ENCODE data around the gene RPL28.
"Not testable (repeated sequence)": the region's sequence is repeated elsewhere in the genome, so short reads cannot be mapped to it uniquely, and the experiment has no call there.

RPL28 gene

DNA sequence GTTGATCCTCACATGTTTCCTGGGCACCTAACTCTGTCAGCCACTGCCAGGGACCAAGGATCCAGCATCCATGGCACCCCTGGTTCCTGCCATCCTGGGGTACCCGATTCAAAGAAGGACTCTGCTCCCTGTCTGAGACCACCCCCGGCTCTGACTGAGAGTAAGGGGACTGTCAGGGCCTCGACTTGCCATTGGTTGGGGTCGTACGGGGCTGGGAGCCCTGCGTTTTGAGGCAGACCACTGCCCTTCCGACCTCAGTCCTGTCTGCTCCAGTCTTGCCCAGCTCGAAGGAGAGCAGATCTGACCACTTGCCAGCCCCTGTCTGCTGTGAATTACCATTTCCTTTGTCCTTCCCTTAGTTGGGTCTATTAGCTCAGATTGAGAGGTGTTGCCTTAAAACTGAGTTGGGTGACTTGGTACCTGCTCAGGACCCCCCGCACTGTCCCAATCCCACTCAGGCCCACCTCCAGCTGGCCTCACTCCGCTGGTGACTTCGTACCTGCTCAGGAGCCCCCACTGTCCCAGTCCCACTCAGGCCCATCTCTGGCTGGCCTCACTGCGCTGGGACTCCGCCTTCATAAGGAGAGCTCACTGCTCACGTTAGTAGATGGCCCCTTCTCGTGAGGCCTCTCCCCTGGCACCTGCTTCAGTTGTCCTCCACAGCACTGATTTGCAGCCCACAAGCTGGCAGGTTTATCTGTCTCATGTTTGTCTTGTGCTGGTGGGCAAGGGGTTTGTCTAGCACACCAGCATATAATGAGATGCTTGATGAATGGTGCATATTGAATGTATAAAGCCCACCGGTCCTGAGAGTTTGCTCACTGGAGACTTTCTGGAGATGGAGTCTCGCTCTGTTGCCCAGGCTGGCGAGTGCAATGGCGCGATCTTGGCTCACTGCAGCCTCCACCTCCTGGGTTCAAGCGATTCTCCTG, 3.9 kb downstream of the RPL28 start:
- FAIRE-seq: no peak

DNA sequence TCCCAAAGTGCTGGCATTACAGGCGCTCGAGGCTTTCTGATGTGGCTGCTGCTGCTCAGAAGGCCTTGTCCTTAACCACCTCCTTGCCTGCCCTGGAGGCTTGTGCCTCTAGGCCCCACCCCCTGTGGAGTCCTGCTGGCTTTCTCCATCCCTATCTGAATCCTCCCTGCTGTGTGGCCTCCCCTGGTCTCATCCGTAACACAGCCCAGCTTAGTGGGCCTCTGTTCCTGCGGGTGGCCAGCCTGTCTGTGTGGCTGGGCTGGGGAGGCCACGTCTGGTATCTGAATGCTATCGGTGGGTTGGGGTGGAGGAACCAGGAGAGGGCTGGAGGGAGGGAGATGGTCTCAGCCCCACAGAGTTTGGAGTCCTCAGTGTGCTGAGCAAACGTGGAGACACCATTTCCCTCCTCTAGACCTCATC, 4.7 kb downstream of the RPL28 start:
- DNase-seq (ENCODE audit: insufficient read length, low spot score) (no peak), FAIRE-seq (no peak)

More for the DNA sequence above, 3.9 kb downstream of the RPL28 start:
- DNase-seq (ENCODE audit: insufficient read length, low spot score): no peak

DNA sequence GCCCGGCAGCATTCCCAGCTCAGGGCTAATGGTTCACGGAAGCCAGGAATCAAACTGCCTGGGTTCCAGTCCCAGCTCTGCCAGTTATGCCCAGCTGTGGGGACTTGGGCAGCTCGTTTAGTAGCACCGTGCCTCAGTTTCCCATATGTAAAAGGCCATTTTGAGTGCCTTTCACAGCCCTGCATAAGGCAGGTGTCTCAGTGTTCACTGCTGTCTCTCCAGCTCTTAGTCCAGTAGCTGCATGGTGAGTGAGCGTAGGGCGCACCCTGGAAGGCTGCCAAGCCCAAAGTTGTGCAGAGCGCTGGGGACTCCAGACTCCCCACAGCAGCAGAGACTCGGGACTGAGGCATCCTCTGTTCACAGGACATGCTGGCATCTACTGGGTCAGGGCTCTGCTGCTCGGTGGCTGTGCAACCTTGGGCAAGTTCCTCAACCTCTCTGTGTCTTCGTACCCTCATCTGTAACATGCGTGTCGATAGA, 5.5 kb downstream of the RPL28 start:
- DNase-seq (ENCODE audit: insufficient read length, low spot score): no peak
- no peak for FAIRE-seq

DNA sequence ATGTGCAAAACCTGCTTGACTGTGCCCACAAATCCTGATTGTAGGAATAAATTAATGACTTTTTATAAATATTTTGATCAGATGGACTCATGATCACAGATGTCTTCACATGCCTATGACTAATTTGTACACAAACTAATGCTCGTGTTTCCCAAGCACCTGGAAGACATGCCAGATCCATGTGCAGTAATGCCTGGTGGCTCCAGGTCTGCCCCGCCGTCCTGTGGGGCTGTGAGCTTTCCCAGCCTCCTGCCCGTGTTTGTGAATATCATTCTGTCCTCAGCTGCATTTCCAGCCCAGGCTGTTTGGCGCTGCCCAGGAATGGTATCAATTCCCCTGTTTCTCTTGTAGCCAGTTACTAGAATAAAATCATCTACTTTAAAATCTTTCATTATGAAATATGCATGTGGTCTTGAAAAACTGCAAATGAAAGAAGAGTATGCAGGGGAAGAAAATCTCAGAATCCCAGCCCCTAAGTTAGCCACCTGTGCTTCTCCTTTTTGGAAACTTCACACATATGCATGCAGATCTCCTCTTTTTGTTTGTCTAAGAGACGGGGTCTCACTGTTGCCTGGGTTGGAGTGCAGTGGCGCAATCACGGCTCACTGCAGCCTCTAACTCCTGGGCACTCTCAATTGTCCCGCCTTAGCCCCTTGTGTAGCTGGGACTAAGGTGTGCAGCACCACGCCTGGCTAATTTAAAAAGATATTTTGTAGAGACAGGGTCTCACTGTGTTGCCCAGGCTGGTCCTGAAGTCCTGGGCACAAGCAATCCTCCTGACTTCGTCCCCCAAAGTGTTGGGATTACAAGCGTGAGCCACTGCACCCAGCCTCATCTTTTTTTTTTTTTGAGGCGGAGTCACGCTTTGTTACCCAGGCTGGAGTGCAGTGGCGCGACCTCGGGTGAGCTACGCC, 6.2 kb downstream of the RPL28 start:
- FAIRE-seq (no peak), DNase-seq (ENCODE audit: insufficient read length, low spot score) (no peak)

DNA sequence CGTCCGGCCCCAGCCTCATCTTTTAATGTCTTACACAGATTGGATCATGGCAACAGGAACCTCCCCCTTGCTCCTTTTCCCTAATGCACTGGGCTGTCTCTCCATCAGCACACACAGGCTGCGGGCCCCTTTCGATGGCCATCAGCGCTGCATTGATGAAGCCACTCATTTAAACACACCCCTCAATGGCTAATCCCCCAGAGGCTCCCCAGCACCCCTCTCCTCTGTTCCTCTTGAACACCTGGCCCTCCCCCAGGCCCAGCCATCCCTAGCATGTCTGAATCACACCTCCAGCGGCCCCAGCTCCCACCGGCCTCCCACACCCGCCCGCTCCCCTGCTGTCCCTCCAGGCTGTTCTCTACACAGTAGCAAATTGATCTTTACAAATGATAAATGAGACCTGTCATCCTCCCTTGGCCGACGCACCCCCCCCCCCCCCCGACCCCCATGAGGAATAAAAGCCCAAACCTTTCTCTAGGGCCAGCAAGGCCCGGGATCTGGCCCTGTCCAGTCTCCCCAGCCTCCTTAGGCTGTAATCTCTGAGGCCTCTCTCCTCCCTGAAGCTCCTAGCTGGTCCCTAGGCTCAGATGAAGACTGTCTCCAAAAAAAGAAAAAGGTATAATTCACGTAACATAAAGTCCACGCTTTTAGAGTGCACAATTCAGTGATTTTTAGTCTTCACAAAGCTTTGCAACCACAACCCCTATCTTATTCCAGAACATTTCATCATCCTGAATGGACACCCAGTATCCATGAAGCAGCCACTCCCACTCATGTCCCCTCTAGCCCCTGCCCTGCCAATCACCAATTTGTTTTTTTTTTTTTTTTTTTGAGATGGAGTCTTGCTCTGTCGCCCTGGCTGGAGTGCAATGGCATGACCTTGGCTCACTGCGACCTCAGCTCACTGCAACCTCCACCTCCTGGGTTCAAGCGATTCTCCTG, 7.4 kb downstream of the RPL28 start:
- FAIRE-seq (no peak), DNase-seq (ENCODE audit: insufficient read length, low spot score) (no peak)

DNA sequence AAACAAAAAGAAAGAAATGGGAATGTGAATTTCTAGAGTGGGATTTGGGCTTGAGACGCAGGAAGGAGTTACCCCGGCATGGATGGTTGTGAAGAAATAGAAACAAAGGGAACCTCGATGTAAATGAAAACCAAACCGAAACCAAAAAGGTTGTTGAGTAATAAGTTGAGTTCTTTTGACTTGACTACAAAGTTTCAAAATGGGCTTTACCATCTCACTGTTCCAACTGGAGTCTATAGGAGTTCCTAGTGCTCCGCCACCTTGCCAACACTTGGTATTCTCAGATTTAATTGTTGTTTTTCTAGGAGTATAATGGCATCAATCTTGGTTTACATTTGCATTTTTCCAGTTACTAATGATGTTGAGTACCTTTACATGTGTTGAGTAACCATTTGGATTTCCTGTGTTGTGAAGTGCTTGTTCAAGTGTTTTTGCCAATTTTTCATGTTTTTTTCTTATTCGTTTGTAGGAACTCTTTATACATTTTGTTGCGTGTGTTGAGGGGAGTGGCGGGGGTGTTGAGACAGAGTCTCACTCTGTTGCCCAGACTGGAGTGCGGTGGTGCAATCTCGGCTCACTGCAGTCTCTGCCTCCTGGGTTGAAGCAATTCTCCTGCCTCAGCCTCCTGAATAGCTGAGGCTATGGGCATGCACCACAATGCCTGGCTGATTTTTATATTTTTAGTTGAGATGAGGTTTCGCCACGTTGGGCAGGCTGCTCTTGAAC, 12.6 kb downstream of the RPL28 start:
- no peak for DNase-seq (ENCODE audit: insufficient read length, low spot score)
- peak; percentile 61 for FAIRE-seq

DNA sequence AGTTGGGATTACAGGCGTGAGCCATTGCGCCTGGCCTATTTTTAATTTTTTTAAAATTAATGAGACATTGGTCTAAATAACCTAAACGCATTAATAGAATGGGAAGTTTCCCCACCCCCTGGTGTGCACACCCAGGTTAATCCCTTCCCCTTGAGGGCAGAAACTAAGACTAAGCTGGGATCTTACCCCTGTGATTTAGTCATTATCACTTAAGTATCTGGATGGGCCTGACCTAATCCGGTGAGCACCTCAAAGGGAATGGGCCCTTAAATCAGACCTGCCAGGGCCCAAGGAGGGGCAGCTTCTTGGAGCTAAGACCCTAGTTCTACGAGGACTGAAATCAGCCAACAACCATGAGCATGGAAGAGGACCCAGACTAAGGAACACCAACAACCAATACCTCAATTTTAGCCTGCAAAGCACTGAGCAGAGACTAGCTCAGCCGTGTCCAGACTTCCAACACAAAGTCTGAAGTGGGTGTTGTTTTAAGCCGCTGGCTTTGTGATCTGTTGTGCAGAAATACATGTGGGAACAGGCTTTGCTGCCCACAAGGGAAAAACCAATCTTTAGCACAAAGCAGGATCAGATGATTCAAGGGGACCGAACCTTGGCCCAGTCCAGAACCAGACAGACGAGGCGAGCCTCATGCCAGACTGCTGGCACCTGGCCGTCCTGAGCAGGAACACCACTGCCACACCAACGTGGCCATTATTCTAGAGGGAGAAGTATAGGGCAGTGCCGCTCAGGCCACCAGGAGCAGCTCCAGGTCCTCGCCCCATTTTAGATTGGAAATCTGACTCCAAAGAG, 14.8 kb downstream of the RPL28 start:
- DNase-seq (ENCODE audit: insufficient read length, low spot score) (no peak), FAIRE-seq (no peak)

DNA sequence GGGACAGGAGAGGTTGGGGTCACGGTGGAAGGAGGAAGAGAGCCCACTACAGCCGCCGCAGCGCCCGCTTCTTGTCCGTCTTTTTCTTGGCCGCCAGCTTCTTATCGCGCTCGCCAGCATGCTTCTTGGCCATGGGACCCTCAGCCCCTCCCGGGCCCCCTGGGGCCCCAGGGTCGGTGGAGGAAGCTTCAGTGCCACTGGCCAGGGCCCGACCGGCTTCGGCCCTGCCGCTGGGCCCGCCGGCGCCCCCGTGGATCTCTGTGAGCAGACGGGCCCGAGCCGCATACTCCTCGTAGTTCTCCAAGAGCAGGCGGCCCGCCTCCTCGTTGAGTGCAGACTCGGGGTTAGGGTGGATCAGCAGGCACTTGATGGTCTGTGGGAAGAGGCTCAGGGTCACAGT, 15.7 kb downstream of the RPL28 start:
- DNase-seq (ENCODE audit: insufficient read length, low spot score); FAIRE-seq: not testable (repeated sequence)

DNA sequence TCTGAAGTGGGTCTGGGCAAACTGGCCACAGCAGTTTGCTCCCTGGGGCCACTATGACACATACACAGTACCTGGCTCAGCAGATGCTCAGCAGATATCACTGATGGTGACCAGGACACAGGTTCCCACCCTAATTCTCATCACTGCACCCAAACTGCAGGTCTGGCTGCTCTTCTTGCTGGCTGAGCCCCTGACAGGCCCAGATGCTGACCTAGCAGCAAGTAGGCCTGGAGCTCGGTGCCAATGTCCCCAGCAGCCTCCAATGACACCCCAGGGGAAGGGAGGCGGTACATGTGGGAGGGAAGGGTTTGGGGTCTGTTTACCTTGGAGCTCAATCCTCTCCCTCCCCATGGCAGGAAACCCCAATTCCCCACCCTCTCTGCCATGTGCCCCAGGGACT, 16.8 kb downstream of the RPL28 start:
- no peak for FAIRE-seq

DNA sequence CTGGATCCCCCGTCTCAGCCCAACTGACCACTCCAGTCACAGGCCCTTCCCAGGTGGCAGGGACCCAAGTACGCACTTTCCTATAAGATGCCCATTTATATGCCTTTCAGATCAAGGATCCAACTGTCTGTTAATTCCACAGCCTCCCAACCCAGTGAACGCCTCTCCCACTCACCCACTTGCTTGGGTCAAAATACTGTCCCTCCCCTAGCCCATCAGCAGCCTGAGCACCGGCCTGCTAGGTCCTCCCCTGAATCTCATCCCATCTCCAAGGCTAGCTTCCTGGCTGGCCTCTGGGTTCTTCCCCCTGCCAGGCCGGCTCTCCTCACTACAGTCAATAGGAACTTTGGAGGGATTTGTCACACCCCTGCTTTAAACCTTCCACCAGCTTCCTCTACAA, 19.9 kb downstream of the RPL28 start:
- no peak for DNase-seq (ENCODE audit: insufficient read length, low spot score)
- no peak for FAIRE-seq

More for the DNA sequence above, 16.8 kb downstream of the RPL28 start:
- no peak for DNase-seq (ENCODE audit: insufficient read length, low spot score)

DNA sequence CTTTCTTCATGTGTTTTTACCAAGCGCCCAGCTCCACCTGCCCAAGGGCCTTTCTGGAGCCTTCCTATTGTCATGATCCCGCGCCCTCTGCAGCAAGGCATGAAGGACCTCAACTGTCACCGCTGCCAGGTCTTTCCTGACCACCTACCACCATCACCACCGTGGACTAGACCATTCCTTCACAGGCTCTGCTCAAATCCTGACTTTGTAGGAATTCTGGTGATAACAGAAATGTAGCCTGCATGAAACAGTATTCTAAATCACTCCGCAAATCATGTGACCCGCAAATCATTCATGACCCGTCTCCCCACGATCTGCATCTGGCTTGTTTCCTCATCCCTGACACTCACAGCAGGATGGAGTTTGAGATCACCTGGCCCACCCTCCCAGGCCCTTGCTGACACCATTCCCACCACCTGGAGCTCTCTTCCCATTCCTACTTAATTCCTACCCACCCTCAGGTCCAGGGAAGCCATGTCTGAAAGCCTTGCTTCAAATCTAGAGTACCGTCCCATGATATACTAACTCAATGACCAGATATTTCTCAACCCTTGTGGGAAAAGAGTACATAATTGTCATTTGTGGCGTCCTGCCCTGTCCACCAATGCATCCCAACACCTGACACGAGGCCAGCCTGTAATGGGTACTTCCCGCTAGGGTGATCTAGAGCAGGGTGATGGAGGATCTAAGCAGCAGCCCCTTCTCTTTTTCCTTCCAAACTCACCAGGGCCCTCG, 20.5 kb downstream of the RPL28 start:
- FAIRE-seq (no peak), DNase-seq (ENCODE audit: insufficient read length, low spot score) (no peak)

DNA sequence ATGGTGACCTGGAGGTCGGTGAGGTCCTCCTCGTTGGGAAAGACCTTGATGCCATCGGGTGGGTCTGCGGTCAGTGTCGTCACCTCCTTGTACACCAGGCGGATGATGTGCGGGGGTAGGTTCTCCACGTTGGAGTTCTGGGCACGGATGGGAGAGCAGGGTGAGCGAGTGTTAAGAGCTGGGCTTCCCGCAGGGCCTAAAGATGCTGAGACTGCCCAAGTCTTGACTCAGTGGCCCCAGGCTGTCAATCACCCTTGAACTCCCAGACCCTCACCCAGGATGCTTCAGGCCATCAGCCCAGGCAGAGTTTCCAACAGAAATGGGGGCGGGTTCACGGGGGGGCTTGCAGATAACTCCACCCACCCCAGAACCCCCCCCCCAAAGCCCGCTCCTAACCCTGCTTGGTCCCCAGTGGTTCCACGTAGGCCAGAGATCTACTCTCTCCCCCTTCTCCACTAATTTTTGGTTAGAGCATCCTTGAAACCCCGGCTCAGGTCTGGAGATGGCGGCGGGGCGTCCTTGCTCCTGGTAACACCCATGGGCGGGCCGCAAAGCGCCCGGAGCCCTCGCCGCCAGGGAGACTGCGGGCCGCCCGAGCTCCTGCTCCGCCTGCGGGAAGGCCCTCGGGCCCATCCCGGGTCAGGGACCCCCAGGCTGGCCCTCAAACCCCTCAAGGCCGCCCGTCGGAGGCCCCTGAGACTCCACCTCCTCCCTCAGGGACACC, 21.3 kb downstream of the RPL28 start:
- FAIRE-seq: no peak
- no peak for DNase-seq (ENCODE audit: insufficient read length, low spot score)

DNA sequence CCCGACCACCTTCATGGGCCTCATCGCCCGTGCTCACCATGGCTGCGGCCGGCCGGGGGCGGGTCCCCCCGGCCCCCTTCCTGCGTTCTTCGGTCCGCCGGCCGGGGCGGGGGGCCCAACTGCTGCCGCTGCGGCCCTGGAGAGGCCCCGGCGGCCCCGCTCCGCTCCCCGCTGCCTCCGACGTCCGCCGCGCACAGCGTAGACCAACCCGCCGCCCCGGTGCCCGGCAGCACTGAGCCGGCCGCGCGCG, 21.7 kb downstream of the RPL28 start, which contains the start of gene UBE2S:
UBE2S (minus strand) TSS at position 239 of the 250 bp plus-strand sequence; CDS start at position 40, 199 bp downstream.
- not testable (repeated sequence) for FAIRE-seq; DNase-seq (ENCODE audit: insufficient read length, low spot score)

DNA sequence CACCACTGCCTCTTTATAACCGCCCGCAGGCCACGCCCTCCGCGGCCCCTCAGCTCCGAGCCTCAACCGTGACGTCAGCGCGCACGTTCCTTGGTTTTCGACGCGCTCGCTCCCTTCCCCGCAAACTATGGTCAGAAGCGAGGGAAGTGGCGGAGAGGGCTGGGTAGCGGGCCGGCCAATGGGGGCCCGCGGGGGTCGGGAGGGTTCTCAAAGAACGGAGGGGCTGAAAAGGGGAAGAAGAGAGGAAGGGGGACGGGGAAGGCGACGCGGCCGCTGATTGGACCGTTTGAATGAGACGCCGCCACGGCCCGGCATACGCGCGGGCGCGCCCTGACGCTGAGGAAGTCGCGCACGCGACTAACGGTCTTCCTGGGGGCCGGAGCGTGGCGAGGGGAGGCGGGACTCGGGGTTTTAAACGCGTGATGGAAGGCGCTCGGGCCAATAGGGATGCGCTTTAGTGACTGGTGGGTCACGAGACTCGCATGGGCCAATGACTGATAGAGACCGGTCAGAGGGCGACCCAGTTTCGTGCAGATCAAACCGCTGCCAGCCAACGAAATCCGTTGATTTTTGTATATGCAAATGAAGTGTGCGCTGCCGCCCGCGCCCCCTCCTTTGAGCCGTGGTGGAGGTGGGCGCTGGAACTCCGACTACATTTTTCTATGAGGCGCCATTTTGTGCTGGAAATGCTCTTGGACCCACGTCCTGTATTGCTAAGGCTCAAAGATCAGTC, 22.2 kb downstream of the RPL28 start:
- DNase-seq (ENCODE audit: insufficient read length, low spot score) (peak; percentile 96), FAIRE-seq (peak; percentile 93)

DNA sequence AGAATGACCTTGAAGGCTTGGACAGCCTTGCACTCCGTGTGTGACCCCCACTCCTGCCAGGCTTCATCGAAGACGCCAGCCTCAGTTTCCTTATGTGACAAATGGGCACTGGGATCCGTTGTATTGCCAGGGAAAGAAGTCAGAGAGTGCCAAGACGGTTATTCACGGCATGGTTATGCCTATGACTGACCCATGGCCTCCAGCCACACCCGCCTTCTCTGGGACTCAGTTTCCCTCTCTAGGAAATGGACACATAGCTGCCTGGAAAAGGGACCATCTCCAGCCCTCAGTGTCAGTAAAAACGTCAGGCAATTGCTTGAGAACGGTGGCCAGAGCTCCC, 22.8 kb downstream of the RPL28 start:
- FAIRE-seq: no peak
- no peak for DNase-seq (ENCODE audit: insufficient read length, low spot score)

DNA sequence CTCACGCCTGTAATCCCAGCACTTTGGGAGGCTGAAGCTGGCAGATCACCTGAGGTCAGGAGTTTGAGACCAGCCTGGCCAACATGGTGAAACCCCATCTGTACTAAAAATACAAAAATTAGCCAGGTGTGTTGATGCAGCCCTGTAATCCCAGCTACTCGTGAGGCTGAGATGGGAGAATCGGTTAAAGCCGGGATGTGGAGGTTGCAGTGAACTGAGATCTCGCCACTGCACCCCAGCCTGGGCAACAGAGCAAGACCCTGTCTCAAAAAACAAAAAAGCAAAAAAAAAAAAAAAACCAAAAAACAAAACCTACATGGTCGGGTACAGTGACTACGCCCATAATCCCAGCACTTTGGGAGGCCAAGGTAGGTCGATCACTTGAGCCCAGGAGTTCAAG, 23.4 kb downstream of the RPL28 start:
- FAIRE-seq; DNase-seq (ENCODE audit: insufficient read length, low spot score): not testable (repeated sequence)

DNA sequence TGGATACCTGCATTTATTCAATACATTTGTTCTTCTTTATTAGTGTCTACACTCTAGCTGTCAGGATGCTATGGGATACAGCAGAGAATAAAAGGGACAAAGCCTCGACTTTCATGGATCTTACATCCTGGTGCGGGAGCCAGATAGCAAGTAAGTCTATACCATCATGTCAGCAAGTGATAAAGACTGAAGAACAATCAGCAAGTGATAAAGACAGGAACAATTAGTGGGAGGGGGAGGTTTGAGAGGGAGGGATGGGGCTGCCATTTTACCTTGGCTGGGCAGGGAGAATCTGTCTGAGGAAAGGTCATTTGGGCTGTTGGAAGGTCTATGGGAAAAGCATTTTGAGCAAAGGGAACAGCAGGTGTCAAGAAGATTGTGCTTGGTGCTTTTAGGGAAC, 24.4 kb downstream of the RPL28 start:
- DNase-seq (ENCODE audit: insufficient read length, low spot score): no peak
- FAIRE-seq: no peak

Measured in GM19239 (cell line).